HG03442 (cell line): ENCODE measurements around the gene VIM.

Experiments
- ATAC-seq: cut with Tn5 transposase; IDR thresholded peaks from one replicate; pipeline ENCODE4 v1.9.1; 2021; ENCODE audit warnings: mild to moderate bottlenecking, moderate library complexity; ENCODE audit not compliant: unreplicated experiment

VIM gene

GRCh38 chr10:17209302-17209701, 18.7 kb upstream of the VIM start:
- ATAC-seq = no peak

DNA sequence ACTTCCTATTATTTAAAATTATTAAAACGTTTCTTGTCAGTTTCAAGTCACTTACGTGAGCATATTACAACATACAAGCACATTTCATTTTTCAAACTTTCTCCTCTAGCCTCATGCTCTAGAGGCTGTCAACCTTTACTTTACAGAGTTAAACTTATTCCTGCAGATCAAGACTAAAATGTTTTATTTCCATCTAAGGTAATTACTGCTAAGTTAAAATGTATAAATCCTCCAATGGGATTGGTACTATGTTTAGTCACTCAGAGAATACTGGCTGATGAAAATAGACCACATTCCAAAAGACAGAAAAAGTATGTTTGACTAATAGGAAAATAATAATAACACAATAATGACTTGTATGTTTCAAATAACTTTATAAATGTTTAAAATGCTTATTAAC, 18.2 kb upstream of the VIM start:
- no peak for ATAC-seq

GRCh38 chr10:17210361-17210760, 17.7 kb upstream of the VIM start:
- ATAC-seq = no peak

GRCh38 chr10:17212802-17213221, 15.2 kb upstream of the VIM start:
- no peak for ATAC-seq

- ATAC-seq = no peak
Observed at GRCh38 chr10:17213646-17214349, 14.2 kb upstream of the VIM start.

DNA sequence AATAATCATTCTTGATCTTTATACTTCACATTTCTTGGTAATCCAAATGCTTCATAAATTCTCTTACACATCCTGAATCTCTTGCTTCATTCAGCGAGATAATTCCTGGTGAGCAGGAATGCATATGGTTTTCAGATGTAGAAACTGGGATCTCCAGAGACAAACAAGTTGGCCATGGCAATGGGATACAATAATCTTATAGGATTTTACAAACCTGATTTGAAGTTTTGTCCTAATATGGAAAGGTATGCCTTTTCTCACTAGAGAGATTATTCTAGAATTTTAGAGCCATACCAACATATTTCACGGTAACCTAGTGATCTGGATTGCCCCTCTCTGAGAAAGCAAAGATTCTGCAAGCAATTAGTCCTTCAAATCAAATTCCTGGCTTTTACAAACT, 13.5 kb upstream of the VIM start:
- ATAC-seq = no peak

DNA sequence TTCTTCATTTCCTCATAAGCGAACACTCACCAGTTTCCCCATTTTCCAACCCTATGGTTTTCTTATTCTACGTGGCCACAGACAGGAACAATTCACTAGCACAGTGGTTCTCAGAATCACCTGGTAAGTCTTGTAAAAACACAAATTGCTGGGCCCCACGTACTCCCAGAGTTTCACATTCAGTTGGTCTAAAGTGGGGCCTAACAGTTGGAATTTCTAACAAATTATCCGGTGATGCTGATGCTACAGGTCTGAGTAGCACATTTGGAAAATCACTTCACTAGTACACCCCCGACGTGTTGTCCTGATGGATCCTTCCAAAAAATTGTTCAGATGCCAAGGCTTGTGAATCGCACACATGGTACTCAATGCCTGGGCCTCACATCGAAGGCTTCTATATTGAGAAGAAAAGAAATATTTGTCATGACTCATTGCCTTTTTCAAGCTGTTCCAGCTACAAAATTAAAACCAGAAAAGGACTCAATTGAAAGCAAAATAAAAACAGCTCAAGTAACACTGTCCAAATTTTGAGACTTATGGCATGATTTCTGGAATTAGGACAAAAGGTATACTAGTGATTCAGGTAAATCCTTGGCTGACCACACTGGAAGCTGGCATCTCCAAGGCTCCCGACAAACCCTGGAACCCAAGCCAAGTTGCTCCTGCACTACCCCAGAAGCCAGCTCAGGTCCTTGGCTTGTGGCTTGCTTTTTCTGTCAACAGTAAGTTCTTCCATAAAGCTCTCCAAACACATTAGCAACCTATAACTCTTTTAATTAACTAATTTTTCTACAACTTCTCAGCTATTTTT, 12.9 kb upstream of the VIM start:
- no peak for ATAC-seq

DNA sequence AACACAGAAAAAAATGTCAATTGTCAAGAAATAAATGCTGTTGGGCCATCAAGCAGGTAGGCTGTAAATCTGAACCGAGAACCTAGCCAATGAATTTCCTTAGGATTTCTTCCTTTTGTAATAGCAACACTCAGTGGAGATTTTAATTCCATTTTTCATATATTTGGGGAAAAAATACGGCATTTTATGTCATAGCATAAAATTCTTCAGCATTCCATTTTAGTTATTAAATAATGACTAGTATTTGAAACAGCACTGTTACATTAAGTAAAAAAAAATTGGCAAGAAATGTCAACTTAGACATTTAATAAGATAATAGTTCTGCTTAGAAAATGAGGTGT, 12.3 kb upstream of the VIM start:
- no peak for ATAC-seq

- peak; percentile 100 for ATAC-seq
Observed at GRCh38 chr10:17216217-17216900, 11.7 kb upstream of the VIM start.

DNA sequence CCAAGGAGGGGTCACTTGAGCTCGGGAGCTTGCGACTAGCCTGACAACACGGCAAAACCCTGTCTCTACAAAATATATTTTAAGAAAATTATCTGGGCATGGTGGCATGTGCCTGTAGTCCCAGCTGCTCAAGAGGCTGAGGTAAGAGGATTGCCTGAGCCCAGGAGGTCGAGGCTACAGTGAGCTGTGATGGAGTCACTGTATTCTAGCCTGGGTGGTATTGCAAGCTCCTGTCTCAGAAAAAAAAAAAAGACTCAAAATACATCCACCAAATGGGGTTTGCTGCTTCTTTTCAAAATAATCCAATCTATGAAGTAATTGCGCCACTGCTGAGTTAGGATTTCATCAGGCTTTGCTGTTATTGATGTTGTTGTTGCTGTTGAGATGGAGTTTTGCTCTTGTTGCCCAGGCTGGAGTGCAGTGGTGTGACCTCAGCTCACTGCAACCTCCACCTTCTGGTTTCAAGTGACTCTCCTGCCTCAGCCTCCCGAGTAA, 11.1 kb upstream of the VIM start:
- no peak for ATAC-seq

DNA sequence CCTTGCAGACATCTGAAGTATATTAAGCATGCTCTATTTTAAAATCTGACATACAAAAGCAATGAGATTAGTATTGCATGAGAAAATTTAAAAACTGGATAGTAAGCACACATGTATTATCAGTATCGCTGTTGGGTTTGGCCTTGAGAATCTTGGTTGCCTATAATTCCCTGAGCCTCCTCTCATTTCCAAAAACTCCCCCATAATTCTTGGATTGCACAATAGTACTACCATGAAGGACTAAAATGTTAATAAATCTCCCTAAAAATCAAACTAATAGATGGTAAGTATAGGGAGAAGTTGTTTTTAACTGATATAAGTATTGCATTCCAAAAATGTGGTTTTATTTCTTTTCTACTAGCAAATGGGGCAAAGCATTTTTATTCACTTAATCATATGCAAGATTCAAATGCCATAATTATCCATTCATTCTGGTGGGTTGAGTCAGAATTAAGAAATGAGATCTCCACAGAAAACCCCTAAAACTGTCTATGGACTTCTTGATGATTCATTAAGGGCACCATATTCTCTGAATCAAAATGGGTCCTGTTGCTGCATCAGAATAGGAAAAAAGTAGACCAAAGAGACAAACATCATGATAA, 10.3 kb upstream of the VIM start:
- ATAC-seq = no peak

DNA sequence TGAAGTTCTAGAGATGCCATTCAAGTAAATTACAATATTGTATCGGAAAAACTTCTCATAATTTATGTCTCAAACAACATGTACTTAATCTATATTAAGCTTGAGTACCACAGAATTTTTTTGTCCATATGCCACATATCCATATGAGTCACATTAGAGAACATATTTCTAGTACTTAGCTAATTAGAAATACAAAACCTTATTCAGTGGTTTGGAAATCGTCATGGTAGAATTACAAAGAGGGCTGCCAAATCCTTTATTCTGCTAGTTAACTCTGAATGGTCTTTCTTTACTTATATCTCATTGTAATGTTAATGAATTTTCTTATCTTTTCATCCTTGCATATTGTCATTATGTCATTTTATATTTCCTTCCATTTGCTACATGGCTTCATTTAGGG, 9.0 kb upstream of the VIM start:
- no peak for ATAC-seq

DNA sequence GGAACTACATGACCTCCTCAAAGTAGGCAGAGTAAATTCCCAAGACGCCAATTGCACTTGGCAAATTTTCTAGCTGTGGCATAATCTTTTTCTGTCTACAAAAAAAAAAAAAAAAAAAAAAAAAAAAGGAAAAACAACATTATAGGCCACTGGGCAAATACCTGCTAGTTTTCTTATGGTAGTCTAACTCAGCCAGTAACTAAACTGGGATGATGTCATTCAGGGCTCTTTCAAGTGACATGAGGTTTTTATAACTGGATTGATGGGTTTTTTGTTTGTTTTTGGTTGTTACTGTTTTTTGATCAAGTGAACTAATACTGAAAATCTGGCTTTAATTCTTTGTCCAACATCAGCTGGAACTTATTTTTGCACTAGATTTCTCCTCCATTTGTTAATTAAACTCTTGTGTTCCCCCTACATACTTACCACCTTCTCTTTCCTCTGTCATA, 7.4 kb upstream of the VIM start:
- ATAC-seq = no peak

GRCh38 chr10:17222329-17222728, 5.7 kb upstream of the VIM start:
- no peak for ATAC-seq

DNA sequence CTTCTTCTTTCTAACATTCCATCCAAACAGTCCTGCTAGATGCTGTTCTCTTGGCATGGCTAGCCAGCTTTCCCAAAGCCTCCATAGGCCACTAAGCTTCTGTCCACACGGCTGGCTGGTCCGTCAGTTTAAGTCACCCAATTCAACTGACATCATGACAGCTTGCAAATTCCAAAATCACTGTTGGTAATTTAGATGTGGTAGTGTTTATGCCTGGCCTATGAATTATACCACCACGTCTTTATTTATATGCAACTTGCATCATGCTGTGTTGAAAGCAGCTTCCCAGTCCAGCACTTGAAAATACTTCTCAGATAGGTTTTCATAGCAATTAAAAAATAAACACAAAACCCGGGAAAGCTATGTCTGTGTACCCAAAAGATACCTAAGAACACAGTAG, 2.2 kb upstream of the VIM start:
- ATAC-seq = no peak

GRCh38 chr10:17226891-17227303, 1.1 kb upstream of the VIM start:
- ATAC-seq = no peak

GRCh38 chr10:17227367-17228090, 512 bp upstream of the VIM start:
- ATAC-seq = peak; percentile 32

DNA sequence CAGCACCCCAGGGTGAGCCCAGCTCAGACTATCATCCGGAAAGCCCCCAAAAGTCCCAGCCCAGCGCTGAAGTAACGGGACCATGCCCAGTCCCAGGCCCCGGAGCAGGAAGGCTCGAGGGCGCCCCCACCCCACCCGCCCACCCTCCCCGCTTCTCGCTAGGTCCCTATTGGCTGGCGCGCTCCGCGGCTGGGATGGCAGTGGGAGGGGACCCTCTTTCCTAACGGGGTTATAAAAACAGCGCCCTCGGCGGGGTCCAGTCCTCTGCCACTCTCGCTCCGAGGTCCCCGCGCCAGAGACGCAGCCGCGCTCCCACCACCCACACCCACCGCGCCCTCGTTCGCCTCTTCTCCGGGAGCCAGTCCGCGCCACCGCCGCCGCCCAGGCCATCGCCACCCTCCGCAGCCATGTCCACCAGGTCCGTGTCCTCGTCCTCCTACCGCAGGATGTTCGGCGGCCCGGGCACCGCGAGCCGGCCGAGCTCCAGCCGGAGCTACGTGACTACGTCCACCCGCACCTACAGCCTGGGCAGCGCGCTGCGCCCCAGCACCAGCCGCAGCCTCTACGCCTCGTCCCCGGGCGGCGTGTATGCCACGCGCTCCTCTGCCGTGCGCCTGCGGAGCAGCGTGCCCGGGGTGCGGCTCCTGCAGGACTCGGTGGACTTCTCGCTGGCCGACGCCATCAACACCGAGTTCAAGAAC, 1.1 kb downstream of the VIM start:
- no peak for ATAC-seq

GRCh38 chr10:17229717-17229966, 1.6 kb downstream of the VIM start:
- ATAC-seq = no peak

DNA sequence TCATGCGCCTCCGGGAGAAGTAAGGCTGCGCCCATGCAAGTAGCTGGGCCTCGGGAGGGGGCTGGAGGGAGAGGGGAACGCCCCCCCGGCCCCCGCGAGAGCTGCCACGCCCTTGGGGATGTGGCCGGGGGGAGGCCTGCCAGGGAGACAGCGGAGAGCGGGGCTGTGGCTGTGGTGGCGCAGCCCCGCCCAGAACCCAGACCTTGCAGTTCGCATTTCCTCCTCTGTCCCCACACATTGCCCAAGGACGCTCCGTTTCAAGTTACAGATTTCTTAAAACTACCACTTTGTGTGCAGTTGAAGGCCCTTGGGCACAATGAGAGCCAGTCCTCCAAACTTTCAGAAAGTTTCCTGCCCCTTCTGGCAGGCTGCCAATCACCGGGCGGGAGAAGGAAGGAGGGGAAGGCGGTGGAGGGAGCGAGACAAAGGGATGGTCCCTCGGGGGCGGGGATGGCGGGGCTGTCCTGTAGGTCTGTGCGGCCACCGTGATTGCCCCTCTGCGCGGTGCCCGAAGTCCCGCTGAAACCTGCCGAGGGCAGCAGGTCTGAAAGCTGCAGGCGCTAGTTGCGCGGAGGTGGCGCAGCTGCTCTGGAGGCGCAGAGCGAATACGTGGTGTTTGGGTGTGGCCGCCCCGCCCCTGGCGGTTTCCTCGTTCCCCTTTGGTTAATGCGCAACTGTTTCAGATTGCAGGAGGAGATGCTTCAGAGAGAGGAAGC, 2.1 kb downstream of the VIM start:
- peak; percentile 59 for ATAC-seq
